Vagina (tissue), 2 donors: ENCODE results near the gene NFIA.

Source experiments
- POLR2A ChIP-seq, 2 donors: fragments of 450-650 bp; IDR thresholded peaks; one replicate each; pipeline ENCODE4 v1.6.1; 2017; ENCODE audit warnings: antibody characterized with exemption in 2 of 2, mild to moderate bottlenecking in 2 of 2, moderate library complexity in 2 of 2
- POLR2AphosphoS5 ChIP-seq, 2 donors: sonication (generic); formaldehyde crosslinking; IDR thresholded peaks; one replicate each; pipeline ENCODE4 v1.9.0; 2017; ENCODE audit warnings: antibody characterized with exemption in 2 of 2, mild to moderate bottlenecking in 2 of 2, low read depth in 1 of 2; ENCODE audit not compliant: insufficient read depth in 1 of 2
- TF ChIP-seq, protein P1 (sequence below), 3 experiments: fragments of 450-650 bp in 2 of 3; fragments of 200-600 bp in 1 of 3; sonication (generic) in 1 of 3; IDR thresholded peaks; one replicate each; pipeline ENCODE4 v1.5.1; 2017 to 2019; ENCODE audit warnings: antibody characterized with exemption in 3 of 3, mild to moderate bottlenecking in 2 of 3, moderate library complexity in 2 of 3

DNA sequence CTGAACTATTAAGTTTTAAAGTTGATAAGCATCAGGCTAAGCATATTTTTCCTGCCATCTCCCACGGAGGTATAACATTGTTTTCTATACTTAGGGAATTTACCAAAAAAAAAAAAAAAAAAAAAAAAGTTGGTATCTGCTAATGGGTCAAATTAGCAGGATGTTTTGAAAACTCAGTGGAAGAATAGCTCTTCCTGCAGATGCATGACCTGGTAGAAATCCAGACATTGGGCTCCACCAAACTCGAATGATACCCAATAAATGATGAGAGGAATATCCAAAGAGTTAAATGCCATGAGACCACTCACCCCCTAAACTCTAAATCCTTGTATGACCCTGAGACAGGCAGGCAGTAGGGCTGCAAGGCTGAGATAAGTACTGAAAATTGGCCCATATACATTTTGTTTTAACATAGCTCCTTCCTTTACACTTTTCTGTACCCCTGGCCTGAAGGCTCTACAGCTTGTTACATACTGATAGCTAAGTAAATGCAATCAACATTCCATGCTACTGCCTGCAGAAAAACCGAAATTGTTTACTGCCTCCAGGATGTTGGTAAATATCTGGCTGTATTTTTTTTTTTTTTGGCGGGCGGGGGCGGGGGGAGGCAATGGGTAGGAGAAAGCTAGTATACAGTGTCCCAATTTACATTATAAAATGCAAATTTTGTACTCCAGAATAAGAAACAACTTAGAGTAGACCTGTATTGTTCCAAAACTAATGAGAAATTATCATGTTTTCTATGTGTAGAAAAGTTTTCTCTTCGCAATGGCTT lies 57.6 kb downstream of the NFIA start:
- TF ChIP-seq POLR2A (IDR thresholded peaks at IDR 0.05) (no peak), POLR2AphosphoS5 (IDR thresholded peaks at IDR 0.05; ENCODE audit: insufficient read depth in 1 of 2, low read depth in 1 of 2) (no peak)
- TF ChIP-seq, protein P1, sequence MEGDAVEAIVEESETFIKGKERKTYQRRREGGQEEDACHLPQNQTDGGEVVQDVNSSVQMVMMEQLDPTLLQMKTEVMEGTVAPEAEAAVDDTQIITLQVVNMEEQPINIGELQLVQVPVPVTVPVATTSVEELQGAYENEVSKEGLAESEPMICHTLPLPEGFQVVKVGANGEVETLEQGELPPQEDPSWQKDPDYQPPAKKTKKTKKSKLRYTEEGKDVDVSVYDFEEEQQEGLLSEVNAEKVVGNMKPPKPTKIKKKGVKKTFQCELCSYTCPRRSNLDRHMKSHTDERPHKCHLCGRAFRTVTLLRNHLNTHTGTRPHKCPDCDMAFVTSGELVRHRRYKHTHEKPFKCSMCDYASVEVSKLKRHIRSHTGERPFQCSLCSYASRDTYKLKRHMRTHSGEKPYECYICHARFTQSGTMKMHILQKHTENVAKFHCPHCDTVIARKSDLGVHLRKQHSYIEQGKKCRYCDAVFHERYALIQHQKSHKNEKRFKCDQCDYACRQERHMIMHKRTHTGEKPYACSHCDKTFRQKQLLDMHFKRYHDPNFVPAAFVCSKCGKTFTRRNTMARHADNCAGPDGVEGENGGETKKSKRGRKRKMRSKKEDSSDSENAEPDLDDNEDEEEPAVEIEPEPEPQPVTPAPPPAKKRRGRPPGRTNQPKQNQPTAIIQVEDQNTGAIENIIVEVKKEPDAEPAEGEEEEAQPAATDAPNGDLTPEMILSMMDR (IDR thresholded peaks at IDR 0.05) = no peak
